Tibial nerve (tissue), 4 donors: ENCODE results near the gene ENTPD3. TPM values are rescaled to one million over a fixed set of nuclear protein-coding genes. Genes with fewer than 3 reads are reported as not detected.

Experiments
- DNase-seq, 2 donors: peaks; one replicate each; pipeline ENCODE4 v3.0.0-alpha.2; 2019; ENCODE audit warnings: low spot score in 2 of 2
- H3K27ac ChIP-seq, 4 donors: fragments of 200-600 bp; sonication (generic) in 3 of 4; one replicate each; pipeline ENCODE4 v1.5.1; 2017 to 2019; ENCODE audit warnings: mild to moderate bottlenecking in 1 of 4
- H3K27me3 ChIP-seq, 2 donors: fragments of 200-600 bp; sonication (generic) in 1 of 2; one replicate each; pipeline versions ENCODE4 v1.5.1 to v1.6.0; 2017 to 2019
- H3K36me3 ChIP-seq, 3 donors: fragments of 200-600 bp; sonication (generic); one replicate each; pipeline ENCODE4 v1.5.1; 2018 to 2019
- H3K4me1 ChIP-seq, 4 donors: fragments of 200-600 bp; sonication (generic) in 3 of 4; one replicate each; pipeline ENCODE4 v1.5.1; 2017 to 2019
- H3K4me3 ChIP-seq, 4 donors: fragments of 200-600 bp; sonication (generic) in 3 of 4; one replicate each; pipeline ENCODE4 v1.5.1; 2017 to 2019; ENCODE audit warnings: mild to moderate bottlenecking in 1 of 4, moderate library complexity in 1 of 4
- H3K9me3 ChIP-seq, 4 donors: fragments of 200-600 bp; sonication (generic) in 3 of 4; one replicate each; pipeline ENCODE4 v1.5.1; 2017 to 2019
- EP300 ChIP-seq, 2 donors: sonication (generic); formaldehyde crosslinking; IDR thresholded peaks; one replicate each; pipeline ENCODE4 v1.6.1; 2017; ENCODE audit warnings: antibody characterized with exemption in 2 of 2, mild to moderate bottlenecking in 1 of 2
- POLR2A ChIP-seq, 2 donors: fragments of 450-650 bp; IDR thresholded peaks; one replicate each; pipeline ENCODE4 v1.6.1; 2017; ENCODE audit warnings: antibody characterized with exemption in 2 of 2, mild to moderate bottlenecking in 2 of 2, moderate library complexity in 2 of 2
- WGBS, 2 donors: methylation state at CpG; one replicate each; pipeline ENCODE4 v1.1.5; 2018; 5-methylcytosine and 5-hydroxymethylcytosine counted together
- total RNA-seq, 4 donors: library from RNA; depleted of rRNA; stranded (reverse); fragments of >200 nt; gene quantifications; one replicate each; pipeline ENCODE4 v1.1.0, GENCODE V29; 2016
- TF ChIP-seq, protein P1 (sequence below), 5 experiments: fragments of 200-600 bp in 3 of 5; fragments of 450-650 bp in 2 of 5; sonication (generic) in 3 of 5; IDR thresholded peaks; one replicate each; pipeline ENCODE4 v1.5.1; 2016 to 2019; ENCODE audit warnings: antibody characterized with exemption in 5 of 5, mild to moderate bottlenecking in 3 of 5, moderate library complexity in 2 of 5

Gene ENTPD3, protein sequence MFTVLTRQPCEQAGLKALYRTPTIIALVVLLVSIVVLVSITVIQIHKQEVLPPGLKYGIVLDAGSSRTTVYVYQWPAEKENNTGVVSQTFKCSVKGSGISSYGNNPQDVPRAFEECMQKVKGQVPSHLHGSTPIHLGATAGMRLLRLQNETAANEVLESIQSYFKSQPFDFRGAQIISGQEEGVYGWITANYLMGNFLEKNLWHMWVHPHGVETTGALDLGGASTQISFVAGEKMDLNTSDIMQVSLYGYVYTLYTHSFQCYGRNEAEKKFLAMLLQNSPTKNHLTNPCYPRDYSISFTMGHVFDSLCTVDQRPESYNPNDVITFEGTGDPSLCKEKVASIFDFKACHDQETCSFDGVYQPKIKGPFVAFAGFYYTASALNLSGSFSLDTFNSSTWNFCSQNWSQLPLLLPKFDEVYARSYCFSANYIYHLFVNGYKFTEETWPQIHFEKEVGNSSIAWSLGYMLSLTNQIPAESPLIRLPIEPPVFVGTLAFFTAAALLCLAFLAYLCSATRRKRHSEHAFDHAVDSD
- under 1 TPM; 0.22 to 0.60 (median 0.41) TPM for total RNA-seq

DNA sequence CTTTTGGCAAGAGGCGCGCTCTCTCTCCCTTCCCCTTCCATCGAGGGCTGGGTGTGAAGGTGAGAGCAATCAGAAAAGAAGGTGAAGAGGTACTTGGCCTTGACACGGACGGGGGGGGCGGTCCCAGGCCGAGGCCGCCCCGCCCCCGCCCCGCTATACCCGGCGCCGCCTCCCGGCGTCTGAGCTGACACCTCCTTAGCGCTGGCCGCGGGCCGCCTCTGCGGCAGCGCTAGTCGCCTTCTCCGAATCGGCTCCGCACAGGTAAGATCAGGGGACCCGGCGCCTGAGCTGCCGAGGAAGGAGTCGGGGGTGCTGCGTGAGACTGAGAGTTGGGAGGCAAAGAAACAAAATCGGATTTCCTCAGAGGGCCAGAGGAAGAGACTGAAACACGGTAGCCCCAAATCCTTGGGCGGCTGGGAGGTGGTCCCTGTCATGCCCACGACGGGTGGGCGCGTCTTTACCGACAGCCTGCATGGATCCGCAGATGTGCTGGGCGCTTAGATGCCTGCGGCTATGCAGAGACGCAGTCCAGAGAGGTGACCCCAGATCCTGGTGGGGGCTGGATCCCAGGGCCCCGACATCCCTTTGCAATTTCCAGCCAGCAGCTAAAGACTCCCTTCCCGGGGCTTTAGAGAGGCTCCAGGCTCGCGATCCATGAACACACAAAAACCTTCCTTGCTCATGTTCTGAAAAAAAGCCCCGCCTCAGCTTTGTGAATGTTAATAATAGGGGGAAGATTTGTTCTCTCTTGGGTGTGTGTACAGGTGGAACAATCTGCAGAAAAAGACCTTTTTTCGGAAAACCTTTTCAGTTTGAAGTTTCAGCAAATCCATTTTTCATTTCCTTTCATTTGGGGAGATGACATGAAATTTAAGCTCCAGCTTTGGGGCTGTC is at the start of gene ENTPD3:
ENTPD3 (plus strand) TSS at position 184 of the 894 bp plus-strand sequence. CDS start 874 bp downstream, outside the sequence.
- no peaks in the 10 kb centered on the region for H3K9me3 ChIP-seq
- H3K4me3 ChIP-seq = peak within 1 kb of the TSS; percentile 1 to 40 (median 16)
- TF ChIP-seq POLR2A (IDR thresholded peaks at IDR 0.05) (no peak), EP300 (IDR thresholded peaks at IDR 0.05) (no peak)
- TF ChIP-seq, protein P1, sequence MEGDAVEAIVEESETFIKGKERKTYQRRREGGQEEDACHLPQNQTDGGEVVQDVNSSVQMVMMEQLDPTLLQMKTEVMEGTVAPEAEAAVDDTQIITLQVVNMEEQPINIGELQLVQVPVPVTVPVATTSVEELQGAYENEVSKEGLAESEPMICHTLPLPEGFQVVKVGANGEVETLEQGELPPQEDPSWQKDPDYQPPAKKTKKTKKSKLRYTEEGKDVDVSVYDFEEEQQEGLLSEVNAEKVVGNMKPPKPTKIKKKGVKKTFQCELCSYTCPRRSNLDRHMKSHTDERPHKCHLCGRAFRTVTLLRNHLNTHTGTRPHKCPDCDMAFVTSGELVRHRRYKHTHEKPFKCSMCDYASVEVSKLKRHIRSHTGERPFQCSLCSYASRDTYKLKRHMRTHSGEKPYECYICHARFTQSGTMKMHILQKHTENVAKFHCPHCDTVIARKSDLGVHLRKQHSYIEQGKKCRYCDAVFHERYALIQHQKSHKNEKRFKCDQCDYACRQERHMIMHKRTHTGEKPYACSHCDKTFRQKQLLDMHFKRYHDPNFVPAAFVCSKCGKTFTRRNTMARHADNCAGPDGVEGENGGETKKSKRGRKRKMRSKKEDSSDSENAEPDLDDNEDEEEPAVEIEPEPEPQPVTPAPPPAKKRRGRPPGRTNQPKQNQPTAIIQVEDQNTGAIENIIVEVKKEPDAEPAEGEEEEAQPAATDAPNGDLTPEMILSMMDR (IDR thresholded peaks at IDR 0.05) = no peak
- DNase-seq = no peak
- peaks cover 0 to 8% (median 0%) of the 10 kb centered on the region in 3 donors for H3K36me3 ChIP-seq
- peaks cover 0 to 16% of the 10 kb centered on the region in 2 donors for H3K27me3 ChIP-seq
- WGBS, 2 donors = 9 to 11% methylated on average over 42 to 49 of the region's 49 CpGs
- peaks cover 0 to 8% (median 0%) of the 10 kb centered on the region in 4 donors for H3K4me1 ChIP-seq
- H3K27ac ChIP-seq = no peak within 1 kb of the TSS

DNA sequence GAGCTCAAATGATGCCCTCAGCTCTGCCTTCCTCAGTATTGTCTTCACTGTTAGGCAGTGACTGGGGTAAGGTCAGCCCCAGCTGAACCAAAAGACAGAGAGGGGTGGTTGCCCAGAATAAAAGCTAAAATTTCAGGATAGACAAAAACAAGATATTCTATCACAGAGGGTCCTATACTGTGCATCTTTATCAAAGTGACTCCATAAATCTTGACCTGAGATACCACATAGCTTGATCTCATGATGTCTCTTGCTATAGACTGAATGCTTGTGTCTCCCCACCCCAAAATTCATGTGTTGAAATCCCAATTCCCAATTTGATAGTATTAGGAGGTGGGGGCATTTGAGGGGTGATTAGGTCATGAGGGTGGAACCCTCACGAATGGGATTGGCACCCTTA is 47.1 kb upstream of the ENTPD3 start:
- 67 to 72% methylated on average over 1 of the region's 1 CpG for WGBS, 2 donors
- Histone ChIP-seq H3K27ac (no peak overlapping the region), H3K4me1 (no peaks in the 10 kb centered on the region), H3K4me3 (no peak overlapping the region), H3K27me3 (no peaks in the 10 kb centered on the region), H3K9me3 (no peaks in the 10 kb centered on the region), H3K36me3 (no peaks in the 10 kb centered on the region)
- TF ChIP-seq POLR2A (IDR thresholded peaks at IDR 0.05) = no peak
- TF ChIP-seq, protein P1 (IDR thresholded peaks at IDR 0.05) = no peak
- TF ChIP-seq EP300 (IDR thresholded peaks at IDR 0.05) = no peak
- no peak for DNase-seq

DNA sequence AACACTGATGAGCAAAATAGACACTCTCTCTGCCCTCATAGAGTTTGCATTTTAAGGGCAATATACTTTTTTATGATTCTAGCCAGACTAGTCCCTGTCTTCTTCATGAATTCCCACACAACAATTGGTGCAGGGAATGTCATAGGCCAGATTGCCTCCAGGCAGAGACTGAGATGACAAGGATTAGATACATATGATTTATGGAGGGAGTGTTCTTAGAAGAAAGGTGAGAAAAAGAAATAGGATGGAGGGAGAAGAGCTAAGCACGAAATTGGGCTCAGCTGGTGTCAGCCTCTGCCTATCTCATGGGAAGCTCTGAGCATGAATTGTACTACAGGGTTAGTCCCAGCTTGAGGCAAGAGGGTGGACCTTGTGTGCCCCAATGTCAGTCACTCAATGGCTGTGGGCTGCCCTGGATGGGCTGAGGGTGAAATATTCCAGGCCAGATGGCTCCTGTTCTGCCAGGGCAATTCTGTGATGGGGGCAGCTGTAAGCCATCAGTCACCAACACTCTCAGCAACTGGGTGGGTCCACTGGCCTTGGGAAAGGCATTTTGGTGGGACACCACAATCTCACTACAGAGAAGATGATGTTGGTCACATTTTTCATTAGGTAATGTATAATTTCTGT is 46.3 kb upstream of the ENTPD3 start:
- no peak overlapping the region for H3K4me3 ChIP-seq
- 73 to 81% methylated on average over 1 of the region's 1 CpG for WGBS, 2 donors
- no peaks in the 10 kb centered on the region for H3K9me3 ChIP-seq
- no peaks in the 10 kb centered on the region for H3K27me3 ChIP-seq
- no peak overlapping the region for H3K27ac ChIP-seq
- H3K4me1 ChIP-seq = no peaks in the 10 kb centered on the region
- DNase-seq = no peak
- no peaks in the 10 kb centered on the region for H3K36me3 ChIP-seq
- no peak for TF ChIP-seq EP300 (IDR thresholded peaks at IDR 0.05)
- TF ChIP-seq, protein P1 (IDR thresholded peaks at IDR 0.05) = no peak
- no peak for TF ChIP-seq POLR2A (IDR thresholded peaks at IDR 0.05)

DNA sequence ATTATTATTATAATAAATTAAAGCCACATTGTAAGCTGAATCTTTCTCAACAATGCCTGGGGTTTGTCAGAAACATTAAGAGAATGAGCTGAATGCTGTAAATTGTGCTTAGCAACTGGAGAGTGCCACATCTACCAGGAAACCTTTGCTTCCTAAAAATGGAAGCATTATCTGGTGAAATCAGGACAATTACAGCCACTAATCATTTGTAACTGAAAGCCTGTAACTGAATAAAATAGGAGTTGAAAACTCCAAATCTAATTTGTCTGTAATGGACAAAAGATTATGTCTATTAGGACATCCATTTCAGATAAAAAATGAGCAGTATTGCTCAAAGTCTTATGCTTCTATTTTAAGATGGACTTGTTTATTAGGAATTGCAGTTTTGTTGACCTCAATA is 45.3 kb upstream of the ENTPD3 start:
- no peak overlapping the region for H3K4me3 ChIP-seq
- no peaks in the 10 kb centered on the region for H3K27me3 ChIP-seq
- no peak overlapping the region for H3K27ac ChIP-seq
- H3K4me1 ChIP-seq = no peaks in the 10 kb centered on the region
- no peak for DNase-seq
- TF ChIP-seq, protein P1 (IDR thresholded peaks at IDR 0.05) = no peak
- TF ChIP-seq EP300 (IDR thresholded peaks at IDR 0.05) (no peak), POLR2A (IDR thresholded peaks at IDR 0.05) (no peak)
- no peaks in the 10 kb centered on the region for H3K36me3 ChIP-seq
- H3K9me3 ChIP-seq = no peaks in the 10 kb centered on the region
